H1 (cell line): ENCODE data around the gene BICRAL. TPM values are rescaled to one million over a fixed set of nuclear protein-coding genes. Genes with fewer than 3 reads are reported as not detected.

Experiments used
- CTCF ChIA-PET: fragments of 300-600 bp; sonication (Branson Sonifier 250); formaldehyde crosslinking; loops from one replicate; lab custom pipeline; 2021; ENCODE audit not compliant: partially characterized antibody; lab: Charles Lee
- POLR2A ChIA-PET: fragments of 300-600 bp; sonication (Branson Sonifier 250); formaldehyde crosslinking; loops from one replicate; lab custom pipeline; 2021; ENCODE audit warnings: inconsistent platforms; ENCODE audit not compliant: partially characterized antibody; lab: Charles Lee
- DNase-seq, 2 experiments: peaks; one replicate each; pipeline versions ENCODE4 v3.0.0 to v3.0.0-alpha.2; 2010 to 2022; ENCODE audit warnings: low spot score in 2 of 2, low read depth in 1 of 2, mixed read lengths in 1 of 2
- FAIRE-seq: peaks from 2 replicates; lab custom pipeline; 2011; peaks lifted over from hg19 to GRCh38; lab: Jason Lieb, UNC
- H2AFZ ChIP-seq: 2 replicates; pipeline ENCODE4 v1.8.1; 2012; ENCODE audit warnings: low read length, inconsistent platforms
- H2AK5ac ChIP-seq: 2 replicates; pipeline ENCODE4 v1.6.1; 2013; ENCODE audit warnings: low read depth, low read length
- H2BK120ac ChIP-seq: replicated peaks from 2 replicates; pipeline ENCODE3; 2013; ENCODE audit warnings: low read depth, low read length, inconsistent platforms
- H2BK12ac ChIP-seq: 2 replicates; pipeline ENCODE4 v1.6.1; 2013; ENCODE audit warnings: low read depth, low read length
- H2BK15ac ChIP-seq: 2 replicates; pipeline ENCODE4 v1.6.1; 2013; ENCODE audit warnings: low read length
- H2BK20ac ChIP-seq: 2 replicates; pipeline ENCODE4 v1.6.1; 2013; ENCODE audit warnings: low read length
- H2BK5ac ChIP-seq: 2 replicates; pipeline ENCODE4 v1.6.1; 2013; ENCODE audit warnings: low read depth, low read length
- H3K14ac ChIP-seq: 2 replicates; pipeline ENCODE4 v1.6.1; 2013; ENCODE audit warnings: inconsistent platforms; ENCODE audit not compliant: insufficient read length
- H3K18ac ChIP-seq: 2 replicates; pipeline ENCODE4 v1.6.1; 2013; ENCODE audit warnings: low read length; ENCODE audit errors: extremely low read depth
- H3K23ac ChIP-seq: 2 replicates; pipeline ENCODE4 v1.6.1; 2013; ENCODE audit warnings: inconsistent platforms; ENCODE audit not compliant: insufficient read length
- H3K23me2 ChIP-seq: 2 replicates; pipeline ENCODE4 v1.6.1; 2013; ENCODE audit warnings: low read depth, low read length
- H3K27ac ChIP-seq: 2 replicates; pipeline ENCODE4 v1.6.1; 2011; ENCODE audit warnings: low read depth, low read length, inconsistent platforms
- H3K27me3 ChIP-seq, 4 experiments: replicated peaks in 1 of 4; 1 replicate in 1 of 4; 2 replicates in 3 of 4; pipeline versions ENCODE4 v1.6.1 to v1.8.1; 2011 to 2013; ENCODE audit warnings: low read length in 3 of 4, mild to moderate bottlenecking in 3 of 4, inconsistent platforms in 2 of 4, mixed read lengths in 2 of 4, moderate library complexity in 1 of 4; ENCODE audit not compliant: control insufficient read depth in 3 of 4, insufficient read depth in 3 of 4; ENCODE audit errors: extremely low read depth in 1 of 4
- H3K36me3 ChIP-seq, 4 experiments: 2 replicates each; pipeline versions ENCODE4 v1.6.1 to v1.8.1; 2011 to 2013; ENCODE audit warnings: mild to moderate bottlenecking in 4 of 4, low read length in 3 of 4, moderate library complexity in 2 of 4, control low read depth in 1 of 4, inconsistent platforms in 1 of 4; ENCODE audit not compliant: insufficient read depth in 4 of 4, control insufficient read depth in 2 of 4
- H3K4ac ChIP-seq: replicated peaks from 2 replicates; pipeline ENCODE3; 2013; ENCODE audit warnings: low read length, low read depth, mixed read lengths, inconsistent platforms; ENCODE audit not compliant: insufficient read length
- H3K4me1 ChIP-seq, 4 experiments: replicated peaks in 1 of 4; 1 replicate in 1 of 4; 2 replicates in 3 of 4; pipeline versions ENCODE4 v1.6.1 to v1.8.1; 2011 to 2013; ENCODE audit warnings: low read length in 3 of 4, inconsistent platforms in 2 of 4, mixed read lengths in 1 of 4; ENCODE audit not compliant: insufficient read depth in 4 of 4, control insufficient read depth in 3 of 4
- H3K4me2 ChIP-seq, 2 experiments: 2 replicates each; pipeline versions ENCODE4 v1.6.1 to v1.8.1; 2011 to 2013; ENCODE audit warnings: low read depth in 2 of 2, low read length in 2 of 2, control low read depth in 1 of 2, inconsistent platforms in 1 of 2, mild to moderate bottlenecking in 1 of 2; ENCODE audit not compliant: insufficient read depth in 1 of 2
- H3K4me3 ChIP-seq, 4 experiments: fragments of 200-600, 300-600 bp in 1 of 4; sonication (generic), shearing (Covaris generic), sonication (Bioruptor Twin) in 1 of 4; 2 replicates each; pipeline versions ENCODE4 v1.5.1 to v1.8.1; 2011 to 2016; ENCODE audit warnings: low read length in 4 of 4, low read depth in 3 of 4, control low read depth in 2 of 4, inconsistent platforms in 2 of 4, mild to moderate bottlenecking in 2 of 4, mixed read lengths in 1 of 4, moderate library complexity in 1 of 4; ENCODE audit not compliant: insufficient read depth in 2 of 4; ENCODE audit errors: extremely low read depth in 1 of 4
- H3K56ac ChIP-seq: replicated peaks from 2 replicates; pipeline ENCODE3; 2013; ENCODE audit warnings: low read depth, mild to moderate bottlenecking, mixed read lengths, low read length, inconsistent platforms; ENCODE audit not compliant: insufficient read length
- H3K79me1 ChIP-seq: 2 replicates; pipeline ENCODE4 v1.6.1; 2013; ENCODE audit warnings: low read depth, low read length, control low read depth
- H3K79me2 ChIP-seq, 2 experiments: 2 replicates each; pipeline versions ENCODE4 v1.6.1 to v1.8.1; 2012 to 2013; ENCODE audit warnings: low read length in 2 of 2, mild to moderate bottlenecking in 2 of 2, inconsistent platforms in 1 of 2; ENCODE audit not compliant: insufficient read depth in 2 of 2, control insufficient read depth in 1 of 2
- H3K9ac ChIP-seq, 4 experiments: replicated peaks in 1 of 4; 1 replicate in 1 of 4; 2 replicates in 3 of 4; pipeline versions ENCODE4 v1.6.1 to v1.8.1; 2011 to 2013; ENCODE audit warnings: low read depth in 3 of 4, low read length in 3 of 4, control low read depth in 2 of 4, mild to moderate bottlenecking in 2 of 4, moderate library complexity in 2 of 4, inconsistent platforms in 1 of 4; ENCODE audit errors: extremely low read depth in 1 of 4
- H3K9me3 ChIP-seq, 2 experiments: 2 replicates each; pipeline versions ENCODE4 v1.6.1 to v1.8.1; 2012 to 2013; ENCODE audit warnings: mild to moderate bottlenecking in 2 of 2, moderate library complexity in 2 of 2, control low read depth in 1 of 2, inconsistent platforms in 1 of 2, low read depth in 1 of 2, low read length in 1 of 2, mixed read lengths in 1 of 2; ENCODE audit not compliant: insufficient read depth in 2 of 2
- H4K20me1 ChIP-seq, 2 experiments: replicated peaks in 1 of 2; 2 replicates each; pipeline versions ENCODE3 to v1.8.1; 2011 to 2013; ENCODE audit warnings: inconsistent platforms in 2 of 2, low read length in 2 of 2, mild to moderate bottlenecking in 1 of 2; ENCODE audit not compliant: insufficient read depth in 2 of 2, control insufficient read depth in 1 of 2
- H4K5ac ChIP-seq: 2 replicates; pipeline ENCODE4 v1.6.1; 2013; ENCODE audit warnings: low read length, low read depth, mixed read lengths, inconsistent platforms; ENCODE audit not compliant: insufficient read length
- H4K8ac ChIP-seq: 2 replicates; pipeline ENCODE4 v1.8.0; 2013; ENCODE audit warnings: mild to moderate bottlenecking, moderate library complexity, low read length, inconsistent platforms; ENCODE audit not compliant: insufficient read depth; ENCODE audit errors: extremely low read depth
- H4K91ac ChIP-seq: replicated peaks from 2 replicates; pipeline ENCODE3; 2013; ENCODE audit warnings: low read length, mixed read lengths, inconsistent platforms; ENCODE audit not compliant: insufficient read length
- ASH2L ChIP-seq: fragments of 200-600, 300-600 bp; sonication (generic); IDR thresholded peaks from one replicate; pipeline ENCODE4 v1.7.1; 2017; ENCODE audit warnings: low read length
- CHD1 ChIP-seq: IDR thresholded peaks from 2 replicates; pipeline ENCODE4 v1.6.1; 2012; ENCODE audit warnings: low read depth, low read length, improper control_type of control experiment
- EZH2 ChIP-seq: fragments of 200-600 bp; sonication (generic); IDR thresholded peaks from 2 replicates; pipeline ENCODE4 v1.7.1; 2012; ENCODE audit warnings: low read depth, mild to moderate bottlenecking, moderate library complexity, low read length, inconsistent platforms; ENCODE audit not compliant: severe bottlenecking
- HDAC6 ChIP-seq: IDR thresholded peaks from one replicate; pipeline ENCODE4 v1.7.1; 2012; ENCODE audit warnings: low read depth, mild to moderate bottlenecking, inconsistent platforms, low read length, moderate library complexity
- RFX5 ChIP-seq: IDR thresholded peaks from 2 replicates; pipeline ENCODE4 v1.6.1; 2011; ENCODE audit warnings: low read depth, low read length, improper control_type of control experiment, borderline replicate concordance
- SP1 ChIP-seq: IDR thresholded peaks from 2 replicates; pipeline ENCODE4 v1.6.1; 2011; ENCODE audit warnings: low read depth, low read length
- TCF12 ChIP-seq: IDR thresholded peaks from 2 replicates; pipeline ENCODE4 v1.6.1; 2011; ENCODE audit warnings: low read depth, mild to moderate bottlenecking, low read length
- TEAD4 ChIP-seq: IDR thresholded peaks from 2 replicates; pipeline ENCODE4 v1.6.1; 2012; ENCODE audit warnings: low read depth, low read length, inconsistent platforms, mixed read lengths
- YY1 ChIP-seq: IDR thresholded peaks from 2 replicates; pipeline ENCODE4 v1.6.1; 2011; ENCODE audit warnings: low read depth, mild to moderate bottlenecking, low read length
- WGBS, 2 experiments: shearing (Covaris generic) in 1 of 2; methylation state at CpG; one replicate each; pipeline versions ENCODE4 v1.1.6 to v1.1.7; 2013 to 2015; ENCODE audit warnings: low lambda C conversion rate in 2 of 2, mixed read lengths in 2 of 2, inconsistent platforms in 1 of 2, low coverage in 1 of 2, missing lambda C conversion rate in 1 of 2; ENCODE audit not compliant: insufficient replicate concordance in 2 of 2, insufficient coverage in 1 of 2, insufficient read length in 1 of 2; ENCODE audit errors: extremely low coverage in 1 of 2, missing lambda C conversion rate in 1 of 2; 5-methylcytosine and 5-hydroxymethylcytosine counted together
- polyA plus RNA-seq, 7 experiments: library from polyadenylated mRNA; depleted of rRNA in 3 of 7; stranded (reverse) in 5 of 7; unstranded in 2 of 7; fragments of >200 nt in 5 of 7; fragments of 200-250 nt in 2 of 7; gene quantifications; 1 replicate in 5 of 7; 2 replicates in 1 of 7; 4 replicates in 1 of 7; pipeline versions ENCODE4 v1.2.1 to v1.2.3, GENCODE V29; 2011 to 2013; ENCODE audit warnings: missing spikeins in 2 of 7, mixed read lengths in 2 of 7
- total RNA-seq: library from RNA; stranded (reverse); fragmentation: NEBNext Ultra II Directional; extraction: Animal tissue kit (Norgen Biotek cat#: 25700); gene quantifications from 2 replicates; pipeline ENCODE4 v1.2.1, GENCODE V29; 2021

Gene BICRAL
- total and polyA plus RNA-seq, 2 of the 8 experiments (the other 6 are each of a cell fraction or from before 2014, with no cell fraction given), result 9.4 to 12.2 TPM

GRCh38 chr6:42877695-42878094, 95.8 kb downstream of the BICRAL start:
- H2BK15ac ChIP-seq, result no peak overlapping the region
- POLR2A ChIA-PET, result interaction anchor here (0.8 to 7.2 kb wide), 7 partner anchors 13 to 173 kb away, joined by 3 to 130 read pairs (median 6); partner anchors contain the start of gene TBCC
- H3K4ac ChIP-seq, result peak overlapping the region; percentile 69
- no peak overlapping the region for H3K23ac ChIP-seq
- no peak overlapping the region for H3K56ac ChIP-seq
- no peak overlapping the region for H3K18ac ChIP-seq
- FAIRE-seq (no peak), DNase-seq (no peak)
- TF ChIP-seq CHD1 (no peak), TCF12 (no peak), SP1 (no peak), RFX5 (no peak), EZH2 (no peak), HDAC6 (no peak), TEAD4 (no peak), YY1 (no peak), ASH2L (no peak)
- H3K27ac ChIP-seq, result no peak overlapping the region
- H3K9me3 ChIP-seq, result no peaks in the 10 kb centered on the region
- H3K4me1 ChIP-seq, result no peaks in the 10 kb centered on the region
- 88% methylated on average over 3 of the region's 3 CpGs; no CpG with 5 or more reads in 1 of the 2 experiments for WGBS, 2 experiments
- peak overlapping the region; percentile 54 for H2BK120ac ChIP-seq
- H3K4me2 ChIP-seq, result no peak overlapping the region
- H4K5ac ChIP-seq, result no peak overlapping the region
- no peak overlapping the region for H2AK5ac ChIP-seq
- no peak overlapping the region for H2BK12ac ChIP-seq
- H2BK20ac ChIP-seq, result peak overlapping the region; percentile 4; the same call in 1 of the 2 replicates
- H4K8ac ChIP-seq, result no peak overlapping the region; the same call in 1 of the 2 replicates
- H3K4me3 ChIP-seq, result no peak overlapping the region
- peaks cover 0 to 11% (median 7%) of the 10 kb centered on the region in 4 experiments; a peak in 4 of 8 replicates for H3K36me3 ChIP-seq
- no peak overlapping the region for H2AFZ ChIP-seq
- H2BK5ac ChIP-seq, result no peak overlapping the region
- CTCF ChIA-PET, result interaction anchor here (0.8 to 6.3 kb wide), 12 partner anchors 9 to 418 kb away, joined by 3 to 39 read pairs (median 4); partner anchors contain the start of gene TBCC
- H4K20me1 ChIP-seq, result no peaks in the 10 kb centered on the region
- peak overlapping the region; percentile 73 for H4K91ac ChIP-seq
- H3K27me3 ChIP-seq, result no peaks in the 10 kb centered on the region
- no peaks in the 10 kb centered on the region for H3K79me1 ChIP-seq
- no peaks in the 10 kb centered on the region; the same call in 1 of the 2 replicates for H3K23me2 ChIP-seq
- no peak overlapping the region for H3K9ac ChIP-seq
- H3K79me2 ChIP-seq, result peaks cover 0 to 27% of the 10 kb centered on the region in 2 experiments; a peak in 2 of 4 replicates
- H3K14ac ChIP-seq, result no peak overlapping the region
